Naive thymus-derived CD4-positive, alpha-beta T cell (primary cell): ENCODE measurements around the gene RUSC1. TPM values are rescaled to one million over a fixed set of nuclear protein-coding genes. Genes with fewer than 3 reads are reported as not detected.
A peak's percentile ranks its signal among the peaks of the same experiment; 100 is the strongest.
"Not testable (repeated sequence)": the region's sequence is repeated elsewhere in the genome, so short reads cannot be mapped to it uniquely, and the experiment has no call there.

Source experiments
- ATAC-seq: fragments of 150-1000 bp; cut with Tn5 transposase; 2 replicates; pipeline ENCODE4 v1.10.0; 2021; ENCODE audit warnings: mild to moderate bottlenecking, moderate library complexity
- CTCF ChIA-PET: fragments of 350-600 bp; sonication (Branson Sonifier 250); formaldehyde crosslinking; loops from one replicate; lab custom pipeline; 2021; ENCODE audit warnings: antibody characterized with exemption; lab: Charles Lee
- POLR2A ChIA-PET: fragments of 350-600 bp; sonication (Branson Sonifier 250); formaldehyde crosslinking; loops from one replicate; lab custom pipeline; 2021; ENCODE audit warnings: antibody characterized with exemption, inconsistent platforms; lab: Charles Lee
- DNase-seq, 9 donors: peaks; one replicate each; pipeline versions ENCODE4 v3.0.0 to v3.0.0-alpha.2; 2020 to 2022; ENCODE audit warnings: mixed read lengths in 1 of 9
- H3K27ac ChIP-seq: one replicate; pipeline ENCODE4 v1.7.0; 2013; ENCODE audit warnings: mild to moderate bottlenecking, low read depth, low read length, moderate library complexity
- H3K27me3 ChIP-seq, 2 donors: one replicate each; pipeline ENCODE4 v1.7.0; 2013; ENCODE audit warnings: low read length in 2 of 2, mild to moderate bottlenecking in 2 of 2, moderate library complexity in 2 of 2; ENCODE audit not compliant: control insufficient read depth in 2 of 2, insufficient read depth in 2 of 2
- H3K36me3 ChIP-seq, 3 experiments: 1 replicate in 2 of 3; 2 replicates in 1 of 3; pipeline ENCODE4 v1.7.0; 2013; ENCODE audit warnings: low read length in 3 of 3, mild to moderate bottlenecking in 3 of 3, moderate library complexity in 1 of 3; ENCODE audit not compliant: insufficient read depth in 3 of 3, control insufficient read depth in 2 of 3
- H3K4me1 ChIP-seq, 2 donors: one replicate each; pipeline ENCODE4 v1.7.0; 2013; ENCODE audit warnings: low read length in 2 of 2, mild to moderate bottlenecking in 2 of 2, moderate library complexity in 1 of 2; ENCODE audit not compliant: control insufficient read depth in 2 of 2, insufficient read depth in 2 of 2
- H3K4me3 ChIP-seq: 2 replicates; pipeline ENCODE4 v1.7.0; 2013; ENCODE audit warnings: mild to moderate bottlenecking, low read length
- H3K9me3 ChIP-seq, 3 experiments: 1 replicate in 2 of 3; 2 replicates in 1 of 3; pipeline ENCODE4 v1.7.0; 2013; ENCODE audit warnings: low read length in 3 of 3; ENCODE audit not compliant: control insufficient read depth in 2 of 3
- H3K27ac Mint-ChIP-seq, 9 donors: one replicate each; pipeline ENCODE4 v1.8.0; 2020 to 2022; ENCODE audit warnings: mixed read lengths in 9 of 9, mild to moderate bottlenecking in 8 of 9, moderate library complexity in 5 of 9, inconsistent platforms in 2 of 9
- H3K27me3 Mint-ChIP-seq, 5 donors: one replicate each; pipeline ENCODE4 v1.8.0; 2021 to 2022; ENCODE audit warnings: mixed read lengths in 5 of 5, mild to moderate bottlenecking in 1 of 5
- H3K36me3 Mint-ChIP-seq, 5 donors: one replicate each; pipeline ENCODE4 v1.8.0; 2020 to 2022; ENCODE audit warnings: mixed read lengths in 5 of 5, mild to moderate bottlenecking in 3 of 5, inconsistent platforms in 1 of 5
- H3K4me1 Mint-ChIP-seq, 7 donors: one replicate each; pipeline ENCODE4 v1.8.0; 2020 to 2022; ENCODE audit warnings: mixed read lengths in 7 of 7, mild to moderate bottlenecking in 3 of 7, inconsistent platforms in 1 of 7
- H3K4me3 Mint-ChIP-seq, 10 donors: one replicate each; pipeline ENCODE4 v1.8.0; 2020 to 2022; ENCODE audit warnings: mild to moderate bottlenecking in 10 of 10, mixed read lengths in 10 of 10, moderate library complexity in 6 of 10, inconsistent platforms in 2 of 10
- H3K9me3 Mint-ChIP-seq, 11 donors: one replicate each; pipeline ENCODE4 v1.8.0; 2020 to 2022; ENCODE audit warnings: mixed read lengths in 11 of 11, mild to moderate bottlenecking in 4 of 11, inconsistent platforms in 1 of 11, moderate library complexity in 1 of 11
- intact Hi-C, 2 donors: fragments of 100-400 bp; cut with micrococcal nuclease; formaldehyde crosslinking; loops; one replicate each; pipeline ENCODE4 v1.15.1; 2023
- polyA plus RNA-seq, 2 donors: library from polyadenylated mRNA; unstranded; fragments of 300-500 nt; fragmentation: Illumina TruSeq; gene quantifications; one replicate each; pipeline ENCODE4 v1.2.3, GENCODE V29; 2021
- total RNA-seq, 6 experiments: library from RNA in 5 of 6; stranded (reverse) in 5 of 6; gene quantifications; 1 replicate in 5 of 6; 2 replicates in 1 of 6; pipeline ENCODE4 v1.2.3 and lab custom pipeline; 2021 to 2026

The RUSC1 gene
- total and polyA plus RNA-seq, 7 experiments from 2014 or later = 6.8 to 26.8 (median 15.4) TPM

DNA sequence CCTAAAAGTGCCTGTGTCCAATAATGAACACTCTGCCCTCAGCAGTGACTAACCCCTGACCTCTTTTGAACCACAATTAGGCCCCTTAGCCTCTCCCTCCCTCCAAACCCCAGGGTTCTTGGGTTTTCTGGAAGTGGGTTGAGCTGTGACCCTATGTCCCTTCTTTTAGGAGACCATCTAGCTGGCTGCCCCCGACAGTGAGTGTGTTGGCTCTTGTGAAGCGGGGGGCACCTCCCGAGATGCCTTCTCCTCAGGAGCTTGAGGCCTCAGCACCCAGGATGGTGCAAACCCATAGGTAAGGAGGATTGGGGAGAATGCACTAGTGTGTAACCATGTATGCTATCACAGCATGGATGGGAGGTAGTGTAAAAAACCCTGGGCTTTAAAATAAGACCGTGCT lies 7.3 kb downstream of the RUSC1 start:
- no peak for DNase-seq
- Mint-ChIP-seq H3K27me3 (no peaks in the 10 kb centered on the region), H3K36me3 (peaks cover 0 to 10% (median 3%) of the 10 kb centered on the region in 5 donors), H3K9me3 (no peaks in the 10 kb centered on the region), H3K4me3 (no peak overlapping the region), H3K27ac (peak overlapping the region in 5 of 9 donors; percentile 31 to 87 (median 47)), H3K4me1 (peaks cover 6 to 12% (median 8%) of the 10 kb centered on the region in 7 donors)
- H3K27ac ChIP-seq = no peak overlapping the region
- no peak overlapping the region for H3K4me3 ChIP-seq
- intact Hi-C loops = loop anchor here (10.0 kb wide), 2 partner anchors 353 to 587 kb away; partner anchors contain the start of genes CKS1B (in 1 of the 2), RIT1 (in 1 of the 2) and SHC1 (in 1 of the 2)
- CTCF ChIA-PET = interaction anchor here (1.4 kb wide), 1 partner anchor 10 kb away, joined by 4 read pairs; no protein-coding TSS in a partner anchor
- no peaks in the 10 kb centered on the region for H3K4me1 ChIP-seq
- no peaks in the 10 kb centered on the region for H3K27me3 ChIP-seq
- peaks cover 0 to 21% (median 7%) of the 10 kb centered on the region in 3 experiments for H3K36me3 ChIP-seq
- H3K9me3 ChIP-seq = no peaks in the 10 kb centered on the region
- no peak for ATAC-seq
- POLR2A ChIA-PET = interaction anchor here (0.6 to 1.2 kb wide), 3 partner anchors 76 to 176 kb away, joined by 3 to 4 read pairs (median 3); no protein-coding TSS in a partner anchor

DNA sequence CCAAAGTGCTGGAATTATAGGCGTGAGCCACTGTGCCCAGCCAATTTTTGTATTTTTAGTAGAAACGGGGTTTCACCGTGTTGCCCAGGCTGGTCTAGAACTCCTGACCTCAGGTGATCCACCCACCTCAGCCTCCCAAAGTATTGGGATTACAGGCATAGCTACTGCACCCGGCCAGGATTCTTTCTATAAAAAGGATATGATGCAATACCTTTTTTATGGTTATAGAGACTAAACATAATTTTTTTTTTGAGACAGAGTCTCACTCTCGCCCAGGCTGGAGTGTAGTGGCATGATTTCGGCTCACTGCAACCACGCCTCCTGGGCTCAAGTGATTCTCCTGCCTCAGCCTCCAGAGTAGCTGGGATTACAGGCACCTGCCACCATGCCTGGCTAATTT lies 8.2 kb downstream of the RUSC1 start:
- intact Hi-C loops = loop anchor here (10.0 kb wide), 2 partner anchors 354 to 586 kb away; partner anchors contain the start of genes CKS1B (in 1 of the 2), RIT1 (in 1 of the 2) and SHC1 (in 1 of the 2)
- H3K9me3 ChIP-seq, CTCF ChIA-PET, DNase-seq, H3K27ac ChIP-seq, H3K4me3 ChIP-seq, H3K9me3 Mint-ChIP-seq, H3K4me1 ChIP-seq, H3K27me3 ChIP-seq, H3K27me3 Mint-ChIP-seq, H3K4me3 Mint-ChIP-seq, ATAC-seq: not testable (repeated sequence)
- peak overlapping the region in 1 of 9 donors; percentile 26 for H3K27ac Mint-ChIP-seq
- peaks cover 0 to 22% (median 7%) of the 10 kb centered on the region in 3 experiments for H3K36me3 ChIP-seq
- H3K36me3 Mint-ChIP-seq = peaks cover 0 to 13% (median 3%) of the 10 kb centered on the region in 5 donors
- peaks cover 6 to 12% (median 8%) of the 10 kb centered on the region in 7 donors for H3K4me1 Mint-ChIP-seq
- POLR2A ChIA-PET = interaction anchor here (0.7 kb wide), 1 partner anchor 67 kb away, joined by 3 read pairs; the partner anchor contains the start of gene SCAMP3

DNA sequence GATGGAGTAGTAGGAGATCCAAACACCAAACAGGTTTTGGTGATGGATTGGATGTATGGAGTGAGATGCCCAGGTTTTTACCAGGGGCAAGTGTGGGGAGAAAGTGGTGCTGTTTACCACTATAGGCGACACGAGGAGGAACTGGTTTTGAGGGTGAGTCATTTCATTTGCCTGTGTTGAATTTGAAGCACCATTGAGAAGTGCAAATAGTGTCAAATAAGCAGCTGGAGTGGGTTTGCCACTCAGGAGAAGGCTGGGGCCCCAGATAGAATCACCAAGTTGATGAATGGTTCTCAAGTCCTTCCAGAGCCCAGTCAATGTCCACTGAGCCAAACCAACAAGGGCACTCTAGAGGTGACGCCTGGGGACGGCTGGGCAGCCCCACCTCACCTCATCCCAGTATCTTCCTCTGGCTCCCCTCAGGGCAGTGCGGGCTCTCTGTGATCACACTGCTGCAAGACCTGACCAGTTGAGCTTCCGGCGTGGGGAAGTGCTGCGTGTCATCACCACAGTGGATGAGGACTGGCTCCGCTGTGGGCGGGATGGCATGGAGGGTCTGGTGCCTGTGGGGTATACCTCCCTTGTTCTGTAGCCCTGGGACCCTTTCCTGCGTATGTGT lies 9.4 kb downstream of the RUSC1 start:
- no peaks in the 10 kb centered on the region for H3K27me3 Mint-ChIP-seq
- H3K4me1 Mint-ChIP-seq = peaks cover 6 to 12% (median 8%) of the 10 kb centered on the region in 7 donors
- ChIA-PET CTCF (no interaction called here), POLR2A (no interaction called here)
- H3K9me3 Mint-ChIP-seq = no peaks in the 10 kb centered on the region
- no peak overlapping the region for H3K27ac ChIP-seq
- H3K27ac Mint-ChIP-seq = peak overlapping the region in 3 of 9 donors; percentile 16 to 62 (median 42)
- no peaks in the 10 kb centered on the region for H3K9me3 ChIP-seq
- peaks cover 0 to 30% (median 7%) of the 10 kb centered on the region in 3 experiments for H3K36me3 ChIP-seq
- no peak for ATAC-seq
- peaks cover 0 to 16% (median 3%) of the 10 kb centered on the region in 5 donors for H3K36me3 Mint-ChIP-seq
- H3K4me1 ChIP-seq = no peaks in the 10 kb centered on the region
- H3K27me3 ChIP-seq = no peaks in the 10 kb centered on the region
- DNase-seq = no peak
- intact Hi-C loops = loop anchor here (10.0 kb wide), 2 partner anchors 355 to 585 kb away; partner anchors contain the start of genes CKS1B (in 1 of the 2), RIT1 (in 1 of the 2) and SHC1 (in 1 of the 2)
- no peak overlapping the region for H3K4me3 Mint-ChIP-seq
- H3K4me3 ChIP-seq = no peak overlapping the region

DNA sequence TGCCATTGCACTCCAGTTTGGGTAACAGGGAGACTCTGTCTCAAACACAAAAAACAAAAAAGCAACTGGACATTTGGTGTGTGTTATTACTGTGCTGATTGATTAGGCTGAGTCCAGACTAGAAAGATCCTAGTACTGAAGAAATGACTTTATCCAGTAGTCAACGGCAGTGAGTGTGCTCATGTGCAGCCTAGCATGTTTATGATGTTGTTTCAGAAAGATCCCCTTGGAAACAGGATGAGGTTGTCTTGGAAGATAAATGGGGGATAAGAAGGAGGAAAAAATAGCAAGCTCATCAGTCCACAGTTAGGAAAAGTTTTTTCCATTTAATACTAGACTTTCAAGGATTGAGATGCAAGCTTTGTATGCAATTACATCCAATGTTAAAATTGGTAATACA lies 14.3 kb downstream of the RUSC1 start:
- no peaks in the 10 kb centered on the region for H3K27me3 Mint-ChIP-seq
- no peaks in the 10 kb centered on the region for H3K9me3 ChIP-seq
- ChIA-PET POLR2A (interaction anchor here (1.0 kb wide), 1 partner anchor 73 kb away, joined by 3 read pairs; the partner anchor contains the start of gene SCAMP3), CTCF (no interaction called here)
- no peak overlapping the region for H3K4me3 ChIP-seq
- intact Hi-C loops = no loop called here
- no peak overlapping the region for H3K27ac ChIP-seq
- H3K27ac Mint-ChIP-seq = no peak overlapping the region
- no peak for ATAC-seq
- peaks cover 8 to 46% (median 18%) of the 10 kb centered on the region in 5 donors for H3K36me3 Mint-ChIP-seq
- H3K4me1 Mint-ChIP-seq = peaks cover 0 to 6% (median 0%) of the 10 kb centered on the region in 7 donors
- no peaks in the 10 kb centered on the region for H3K27me3 ChIP-seq
- H3K4me3 Mint-ChIP-seq = no peak overlapping the region
- no peaks in the 10 kb centered on the region for H3K9me3 Mint-ChIP-seq
- peaks cover 24 to 66% (median 24%) of the 10 kb centered on the region in 3 experiments for H3K36me3 ChIP-seq
- DNase-seq = no peak
- H3K4me1 ChIP-seq = no peaks in the 10 kb centered on the region

DNA sequence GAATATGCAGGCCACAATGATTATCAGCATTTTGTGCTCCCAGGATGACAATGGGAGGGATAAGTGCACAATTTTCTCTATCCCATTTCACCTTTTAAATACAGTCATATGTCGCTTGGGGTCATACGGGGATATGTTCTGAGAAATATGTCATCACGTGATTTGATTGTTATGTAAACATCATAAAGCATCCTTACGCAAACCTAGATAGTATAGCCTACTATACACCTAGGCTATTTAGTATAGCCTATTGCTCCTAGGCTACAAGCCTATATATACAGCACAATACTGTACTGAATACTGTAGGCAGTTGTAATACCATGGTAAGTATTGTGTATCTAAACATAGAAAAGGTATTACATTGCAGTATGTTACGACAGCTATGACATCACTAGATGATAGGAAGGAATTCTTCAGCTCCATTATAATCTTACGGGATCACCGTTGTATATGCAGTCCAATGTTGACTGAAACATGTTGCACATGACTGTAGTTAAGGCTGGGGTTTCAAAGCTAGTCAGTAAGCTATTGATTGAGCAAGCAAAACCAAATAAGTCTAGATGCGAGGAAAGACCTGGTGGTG lies 18.9 kb downstream of the RUSC1 start:
- DNase-seq (no peak), ATAC-seq (no peak)
- Mint-ChIP-seq H3K9me3 (no peaks in the 10 kb centered on the region), H3K27ac (peak overlapping the region in 3 of 9 donors; percentile 35 to 72 (median 63)), H3K27me3 (no peaks in the 10 kb centered on the region), H3K4me3 (no peak overlapping the region), H3K4me1 (peaks cover 0 to 6% (median 0%) of the 10 kb centered on the region in 7 donors), H3K36me3 (peaks cover 13 to 62% (median 33%) of the 10 kb centered on the region in 5 donors)
- intact Hi-C loops = no loop called here
- POLR2A ChIA-PET = no interaction called here
- Histone ChIP-seq H3K4me1 (no peaks in the 10 kb centered on the region), H3K36me3 (peaks cover 31 to 90% (median 35%) of the 10 kb centered on the region in 3 experiments), H3K27ac (no peak overlapping the region), H3K4me3 (no peak overlapping the region), H3K9me3 (no peaks in the 10 kb centered on the region), H3K27me3 (no peaks in the 10 kb centered on the region)
- CTCF ChIA-PET = interaction anchor here (1.2 kb wide), 1 partner anchor 156 kb away, joined by 3 read pairs; no protein-coding TSS in a partner anchor

DNA sequence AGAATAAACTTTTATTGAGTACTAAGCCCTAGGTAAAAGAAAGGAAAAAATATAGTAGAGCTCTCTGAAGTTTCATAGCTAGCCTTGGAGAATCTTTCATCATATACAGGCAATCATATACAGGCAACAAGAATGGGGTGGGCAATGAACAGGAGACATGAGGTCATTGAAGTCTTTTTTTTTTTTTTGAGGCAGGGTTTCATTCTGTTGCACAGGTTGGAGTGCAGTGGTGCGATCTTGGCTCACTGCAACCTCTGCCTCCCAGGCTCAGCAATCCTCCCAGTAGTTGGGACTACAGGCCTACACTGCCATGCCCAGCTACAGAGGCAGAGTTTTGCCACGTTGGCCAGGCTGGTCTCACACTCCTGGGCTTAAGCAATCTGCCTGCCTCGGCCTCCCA lies 22.1 kb downstream of the RUSC1 start:
- Mint-ChIP-seq H3K4me3 (no peak overlapping the region), H3K27me3 (no peaks in the 10 kb centered on the region), H3K27ac (no peak overlapping the region), H3K4me1 (peaks cover 0 to 4% (median 0%) of the 10 kb centered on the region in 7 donors), H3K36me3 (peaks cover 9 to 61% (median 40%) of the 10 kb centered on the region in 5 donors), H3K9me3 (no peaks in the 10 kb centered on the region)
- ChIA-PET CTCF (interaction anchor here (1.0 kb wide), 1 partner anchor 93 kb away, joined by 5 read pairs; no protein-coding TSS in a partner anchor), POLR2A (interaction anchor here (0.8 kb wide), 1 partner anchor 19 kb away, joined by 3 read pairs; no protein-coding TSS in a partner anchor)
- Histone ChIP-seq H3K4me3 (no peak overlapping the region), H3K27ac (no peak overlapping the region), H3K27me3 (no peaks in the 10 kb centered on the region), H3K9me3 (no peaks in the 10 kb centered on the region), H3K4me1 (no peaks in the 10 kb centered on the region), H3K36me3 (peaks cover 41 to 98% (median 46%) of the 10 kb centered on the region in 3 experiments)
- intact Hi-C loops = no loop called here
- DNase-seq = no peak
- ATAC-seq = no peak
